B cell (primary cell): Measurements from ENCODE around the gene ADAMTSL1. TPM values are rescaled to one million over a fixed set of nuclear protein-coding genes. Genes with fewer than 3 reads are reported as not detected.

Source experiments
- ATAC-seq: fragments of 200-7000 bp; cut with Tn5 transposase; one replicate; pipeline ENCODE4 v1.10.0; 2021; ENCODE audit warnings: low read depth, mild to moderate bottlenecking, moderate number of reproducible peaks, moderate library complexity
- CTCF ChIA-PET: fragments of 350-600 bp; sonication (Branson Sonifier 250); formaldehyde crosslinking; loops from one replicate; lab custom pipeline; 2021; ENCODE audit warnings: antibody characterized with exemption, inconsistent platforms; lab: Charles Lee
- POLR2A ChIA-PET: fragments of 350-600 bp; sonication (Branson Sonifier 250); formaldehyde crosslinking; loops from one replicate; lab custom pipeline; 2021; ENCODE audit warnings: antibody characterized with exemption; lab: Charles Lee
- DNase-seq: peaks from one replicate; pipeline ENCODE4 v3.0.0; 2013
- H2AFZ ChIP-seq: 2 replicates; pipeline ENCODE4 v1.6.1; 2012; ENCODE audit warnings: mild to moderate bottlenecking, low read depth, low read length; ENCODE audit not compliant: insufficient read depth, poor library complexity, severe bottlenecking
- H3K27ac ChIP-seq, 2 donors: 1 replicate in 1 of 2; 2 replicates in 1 of 2; pipeline ENCODE4 v1.5.1; 2012 to 2013; ENCODE audit warnings: low read length in 2 of 2, mild to moderate bottlenecking in 2 of 2, moderate library complexity in 1 of 2
- H3K27me3 ChIP-seq, 4 experiments: fragments of 200-600 bp in 1 of 4; sonication (generic) in 1 of 4; replicated peaks in 1 of 4; 1 replicate in 2 of 4; 2 replicates in 2 of 4; pipeline versions ENCODE4 v1.6.1 to v1.7.0; 2013 to 2016; ENCODE audit warnings: low read length in 3 of 4, mild to moderate bottlenecking in 2 of 4, mixed read lengths in 1 of 4, moderate library complexity in 1 of 4; ENCODE audit not compliant: insufficient read depth in 4 of 4, control insufficient read depth in 3 of 4; ENCODE audit errors: control extremely low read depth in 1 of 4
- H3K36me3 ChIP-seq, 2 experiments: replicated peaks in 1 of 2; 1 replicate in 1 of 2; 2 replicates in 1 of 2; pipeline versions ENCODE4 v1.6.1 to v1.7.1; 2013; ENCODE audit warnings: low read length in 1 of 2; ENCODE audit not compliant: insufficient read depth in 2 of 2, control insufficient read depth in 1 of 2; ENCODE audit errors: control extremely low read depth in 1 of 2, extremely low read depth in 1 of 2
- H3K4me1 ChIP-seq, 2 donors: fragments of 200-600 bp in 1 of 2; sonication (generic) in 1 of 2; 1 replicate in 1 of 2; 2 replicates in 1 of 2; pipeline versions ENCODE4 v1.5.1 to v1.6.1; 2013 to 2017; ENCODE audit warnings: low read length in 2 of 2; ENCODE audit not compliant: control insufficient read depth in 2 of 2, insufficient read depth in 2 of 2
- H3K4me2 ChIP-seq: replicated peaks from 2 replicates; pipeline ENCODE3; 2012; ENCODE audit warnings: mild to moderate bottlenecking, low read depth, low read length; ENCODE audit not compliant: poor library complexity, severe bottlenecking
- H3K4me3 ChIP-seq, 5 experiments: fragments of 200-600 bp in 1 of 5; sonication (generic) in 1 of 5; 1 replicate in 3 of 5; 2 replicates in 2 of 5; pipeline versions ENCODE4 v1.5.1 to v1.7.0; 2011 to 2016; ENCODE audit warnings: low read length in 4 of 5, mild to moderate bottlenecking in 4 of 5, low read depth in 2 of 5, control low read depth in 1 of 5, moderate library complexity in 1 of 5; ENCODE audit not compliant: insufficient read depth in 1 of 5; ENCODE audit errors: control extremely low read depth in 1 of 5, extremely low read depth in 1 of 5
- H3K79me2 ChIP-seq: fragments of 200-600 bp; sonication (generic); one replicate; pipeline ENCODE4 v1.6.0; 2016; ENCODE audit warnings: low read length; ENCODE audit not compliant: control insufficient read depth, insufficient read depth
- H3K9ac ChIP-seq: fragments of 200-600 bp; sonication (generic); 2 replicates; pipeline ENCODE4 v1.6.1; 2017; ENCODE audit warnings: mild to moderate bottlenecking, low read length, moderate library complexity
- H3K9me3 ChIP-seq, 3 donors: one replicate each; pipeline versions ENCODE4 v1.6.1 to v1.7.1; 2013; ENCODE audit warnings: low read length in 2 of 3; ENCODE audit not compliant: control insufficient read depth in 2 of 3, insufficient read depth in 1 of 3; ENCODE audit errors: control extremely low read depth in 1 of 3
- H4K20me1 ChIP-seq: 2 replicates; pipeline ENCODE4 v1.6.0; 2012; ENCODE audit warnings: mild to moderate bottlenecking, low read length; ENCODE audit not compliant: insufficient read depth, control insufficient read depth, poor library complexity, severe bottlenecking
- H3K27ac Mint-ChIP-seq: one replicate; pipeline ENCODE4 v1.8.0; 2021; ENCODE audit warnings: mixed read lengths
- H3K27me3 Mint-ChIP-seq: one replicate; pipeline ENCODE4 v1.8.0; 2021; ENCODE audit warnings: mixed read lengths
- H3K4me1 Mint-ChIP-seq: one replicate; pipeline ENCODE4 v1.8.0; 2021; ENCODE audit warnings: mixed read lengths
- H3K4me3 Mint-ChIP-seq: one replicate; pipeline ENCODE4 v1.8.0; 2021; ENCODE audit warnings: mixed read lengths
- H3K9me3 Mint-ChIP-seq: one replicate; pipeline ENCODE4 v1.8.0; 2022; ENCODE audit warnings: mixed read lengths; ENCODE audit not compliant: insufficient read depth
- EZH2 ChIP-seq: IDR thresholded peaks from 2 replicates; pipeline ENCODE4 v1.6.1; 2012; ENCODE audit warnings: borderline replicate concordance, low read depth, mild to moderate bottlenecking, moderate library complexity, low read length; ENCODE audit not compliant: insufficient read depth, poor library complexity, severe bottlenecking
- WGBS: methylation state at CpG from one replicate; pipeline ENCODE4 v1.1.5; 2013; ENCODE audit warnings: missing lambda C conversion rate; ENCODE audit not compliant: insufficient coverage; 5-methylcytosine and 5-hydroxymethylcytosine counted together
- intact Hi-C: fragments of 100-400 bp; cut with micrococcal nuclease; formaldehyde crosslinking; loops from one replicate; pipeline ENCODE4 v1.10.0; 2022
- polyA plus RNA-seq: library from polyadenylated mRNA; depleted of rRNA; stranded (reverse); fragments of >200 nt; gene quantifications from 2 replicates; pipeline ENCODE4 v1.2.3, GENCODE V29; 2012
- total RNA-seq, 2 donors: library from RNA; stranded (reverse); fragments of 120-200 nt in 1 of 2; gene quantifications; 1 replicate in 1 of 2; 2 replicates in 1 of 2; pipeline versions ENCODE4 v1.2.3 to v1.2.4, GENCODE V29; 2013 to 2022
- TF ChIP-seq, protein P1 (sequence below): fragments of 200-600 bp; IDR thresholded peaks from one replicate; pipeline ENCODE4 v1.8.0; 2022; ENCODE audit warnings: antibody characterized with exemption, mild to moderate bottlenecking

ADAMTSL1 gene
- total and polyA plus RNA-seq, 2 donors (not counting 1 experiment from before 2014, with no cell fraction given) = not detected

DNA sequence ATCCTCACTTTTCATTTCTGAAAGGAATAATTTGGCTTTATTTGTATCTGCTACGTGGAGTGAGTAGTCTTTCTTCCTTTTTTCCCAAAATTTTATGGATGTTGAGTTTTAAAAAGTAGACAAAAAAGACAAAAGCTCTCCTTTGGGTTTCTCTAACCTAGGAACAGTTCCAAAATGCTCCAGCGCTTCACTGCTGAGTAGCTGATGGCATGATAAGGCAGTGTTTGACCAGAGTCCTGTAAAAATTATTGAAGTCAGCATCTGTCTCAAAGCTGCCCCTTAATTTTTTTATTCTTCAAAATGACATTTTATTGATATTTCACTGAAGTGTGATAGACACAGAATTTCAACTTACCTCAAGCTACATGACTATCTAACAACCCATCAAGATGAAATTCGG is 219.0 kb downstream of the ADAMTSL1 start:
- Histone ChIP-seq H3K27ac (no peak overlapping the region), H3K4me2 (no peak overlapping the region), H3K27me3 (no peaks in the 10 kb centered on the region), H4K20me1 (no peaks in the 10 kb centered on the region), H3K4me3 (no peak overlapping the region), H3K9me3 (peaks cover 0 to 8% (median 2%) of the 10 kb centered on the region in 3 donors), H3K79me2 (no peaks in the 10 kb centered on the region), H3K36me3 (no peaks in the 10 kb centered on the region), H3K4me1 (no peaks in the 10 kb centered on the region), H3K9ac (no peak overlapping the region), H2AFZ (no peak overlapping the region)
- CTCF ChIA-PET = interaction anchor here (1.6 kb wide), 1 partner anchor 10 kb away, joined by 5 read pairs; no protein-coding TSS in a partner anchor
- POLR2A ChIA-PET = no interaction called here
- peaks cover 7% of the 10 kb centered on the region for H3K9me3 Mint-ChIP-seq
- no peak overlapping the region for H3K27ac Mint-ChIP-seq
- no peaks in the 10 kb centered on the region for H3K4me1 Mint-ChIP-seq
- no peak for DNase-seq
- 100% methylated on average over 1 of the region's 3 CpGs for WGBS
- intact Hi-C loops = no loop called here
- no peak overlapping the region for H3K4me3 Mint-ChIP-seq
- H3K27me3 Mint-ChIP-seq = no peaks in the 10 kb centered on the region
- no peak for ATAC-seq
- TF ChIP-seq, protein P1, sequence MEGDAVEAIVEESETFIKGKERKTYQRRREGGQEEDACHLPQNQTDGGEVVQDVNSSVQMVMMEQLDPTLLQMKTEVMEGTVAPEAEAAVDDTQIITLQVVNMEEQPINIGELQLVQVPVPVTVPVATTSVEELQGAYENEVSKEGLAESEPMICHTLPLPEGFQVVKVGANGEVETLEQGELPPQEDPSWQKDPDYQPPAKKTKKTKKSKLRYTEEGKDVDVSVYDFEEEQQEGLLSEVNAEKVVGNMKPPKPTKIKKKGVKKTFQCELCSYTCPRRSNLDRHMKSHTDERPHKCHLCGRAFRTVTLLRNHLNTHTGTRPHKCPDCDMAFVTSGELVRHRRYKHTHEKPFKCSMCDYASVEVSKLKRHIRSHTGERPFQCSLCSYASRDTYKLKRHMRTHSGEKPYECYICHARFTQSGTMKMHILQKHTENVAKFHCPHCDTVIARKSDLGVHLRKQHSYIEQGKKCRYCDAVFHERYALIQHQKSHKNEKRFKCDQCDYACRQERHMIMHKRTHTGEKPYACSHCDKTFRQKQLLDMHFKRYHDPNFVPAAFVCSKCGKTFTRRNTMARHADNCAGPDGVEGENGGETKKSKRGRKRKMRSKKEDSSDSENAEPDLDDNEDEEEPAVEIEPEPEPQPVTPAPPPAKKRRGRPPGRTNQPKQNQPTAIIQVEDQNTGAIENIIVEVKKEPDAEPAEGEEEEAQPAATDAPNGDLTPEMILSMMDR = no peak
- TF ChIP-seq EZH2 = no peak

DNA sequence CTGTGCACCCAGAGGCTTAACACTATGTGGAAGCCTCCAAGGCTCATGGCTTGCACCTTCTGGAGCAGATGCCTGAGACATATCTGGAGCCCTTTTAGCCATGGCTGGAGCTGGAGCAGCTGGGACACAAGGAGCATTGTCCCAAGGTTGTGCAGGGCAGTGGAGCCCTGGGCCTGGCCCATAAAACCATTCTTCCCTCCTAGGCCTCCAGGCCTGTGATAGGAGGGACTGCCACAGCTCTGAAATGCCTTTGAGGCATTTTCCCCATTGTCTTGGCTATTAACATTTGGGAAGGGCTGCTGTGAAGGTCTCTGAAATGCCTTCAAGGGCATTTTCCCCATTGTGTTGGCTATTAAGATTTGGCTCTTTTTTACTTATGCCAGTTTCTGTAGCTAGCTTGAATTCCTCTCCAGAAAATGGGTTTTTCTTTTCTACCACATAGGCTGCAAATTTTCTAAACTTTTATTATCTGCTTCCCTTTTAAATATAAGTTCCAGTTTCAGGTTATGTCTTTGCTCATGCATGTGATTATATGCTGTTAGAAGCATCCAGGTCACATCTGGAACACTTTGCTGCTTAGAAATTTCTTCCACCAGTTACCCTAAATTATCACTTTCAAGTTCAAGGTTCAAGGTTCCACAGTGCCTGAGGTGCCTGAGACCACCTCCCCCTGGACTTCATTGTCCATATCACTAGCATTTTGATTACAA is 221.2 kb downstream of the ADAMTSL1 start:
- H3K27ac ChIP-seq = no peak overlapping the region
- H3K4me1 ChIP-seq = no peaks in the 10 kb centered on the region
- H4K20me1 ChIP-seq = no peaks in the 10 kb centered on the region
- ChIA-PET POLR2A (no interaction called here), CTCF (no interaction called here)
- peaks cover 0 to 8% (median 2%) of the 10 kb centered on the region in 3 donors for H3K9me3 ChIP-seq
- no peak for TF ChIP-seq EZH2
- TF ChIP-seq, protein P1 = no peak
- H2AFZ ChIP-seq = no peak overlapping the region
- no peak overlapping the region for H3K4me3 Mint-ChIP-seq
- H3K4me3 ChIP-seq = no peak overlapping the region
- H3K36me3 ChIP-seq = no peaks in the 10 kb centered on the region
- H3K79me2 ChIP-seq = no peaks in the 10 kb centered on the region
- no peaks in the 10 kb centered on the region for H3K27me3 ChIP-seq
- H3K4me1 Mint-ChIP-seq = no peaks in the 10 kb centered on the region
- intact Hi-C loops = no loop called here
- no peak overlapping the region for H3K27ac Mint-ChIP-seq
- no peak overlapping the region for H3K4me2 ChIP-seq
- no peak overlapping the region for H3K9ac ChIP-seq
- H3K9me3 Mint-ChIP-seq = peaks cover 7% of the 10 kb centered on the region
- DNase-seq (no peak), ATAC-seq (no peak)
- no peaks in the 10 kb centered on the region for H3K27me3 Mint-ChIP-seq
